Stimulated activated CD4-positive, alpha-beta T cell treated with anti-CD3 and anti-CD28 coated beads, TNF-alpha, amount 100 ng/mL, for 48 hours (primary cell): ENCODE measurements around the gene METTL8.
"Not testable (repeated sequence)": the region's sequence is repeated elsewhere in the genome, so short reads cannot be mapped to it uniquely, and the experiment has no call there.

ENCODE experiments used
- DNase-seq, 3 donors: peaks; one replicate each; pipeline ENCODE4 v3.0.0-alpha.2; 2020; ENCODE audit warnings: low read depth in 3 of 3

METTL8 gene

DNA sequence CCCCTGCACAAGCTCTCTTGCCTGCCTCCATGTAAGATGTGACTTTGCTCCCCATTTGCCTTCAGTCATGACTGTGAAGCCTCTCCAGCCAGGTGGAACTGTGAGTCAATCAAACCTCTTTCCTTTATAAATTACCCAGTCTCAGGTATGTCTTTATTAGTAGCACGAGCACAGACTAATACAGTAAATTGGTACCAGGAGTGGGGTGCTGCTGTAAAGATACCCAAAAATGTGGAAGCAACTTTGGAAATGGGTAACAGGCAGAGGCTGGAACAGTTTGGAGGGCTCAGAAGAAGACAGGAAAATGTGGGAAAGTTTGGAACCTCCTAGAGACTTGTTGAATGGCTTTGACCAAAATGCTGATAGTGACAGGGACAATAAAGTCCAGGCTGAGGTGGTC, 122.2 kb downstream of the METTL8 start:
- DNase-seq, result not testable (repeated sequence)

DNA sequence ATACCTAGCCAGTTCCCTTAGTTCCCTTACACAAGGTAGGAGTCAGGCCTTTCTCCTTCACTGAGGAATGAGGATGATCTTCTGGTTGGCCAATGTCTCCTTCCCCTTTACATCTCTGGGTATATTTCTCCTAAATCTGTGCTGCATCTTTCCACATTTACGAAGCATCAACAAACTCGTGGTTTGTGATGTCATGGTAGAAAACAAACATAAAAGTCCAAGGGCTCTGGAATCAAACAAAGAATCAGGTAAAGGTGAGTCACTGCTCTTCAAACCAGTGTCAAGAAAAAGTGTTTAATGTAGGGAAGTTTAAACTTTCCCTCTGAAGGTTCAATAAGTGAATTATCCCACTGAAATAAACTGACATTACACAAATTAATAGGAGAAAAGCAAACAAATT, 122.9 kb downstream of the METTL8 start:
- DNase-seq, result no peak

DNA sequence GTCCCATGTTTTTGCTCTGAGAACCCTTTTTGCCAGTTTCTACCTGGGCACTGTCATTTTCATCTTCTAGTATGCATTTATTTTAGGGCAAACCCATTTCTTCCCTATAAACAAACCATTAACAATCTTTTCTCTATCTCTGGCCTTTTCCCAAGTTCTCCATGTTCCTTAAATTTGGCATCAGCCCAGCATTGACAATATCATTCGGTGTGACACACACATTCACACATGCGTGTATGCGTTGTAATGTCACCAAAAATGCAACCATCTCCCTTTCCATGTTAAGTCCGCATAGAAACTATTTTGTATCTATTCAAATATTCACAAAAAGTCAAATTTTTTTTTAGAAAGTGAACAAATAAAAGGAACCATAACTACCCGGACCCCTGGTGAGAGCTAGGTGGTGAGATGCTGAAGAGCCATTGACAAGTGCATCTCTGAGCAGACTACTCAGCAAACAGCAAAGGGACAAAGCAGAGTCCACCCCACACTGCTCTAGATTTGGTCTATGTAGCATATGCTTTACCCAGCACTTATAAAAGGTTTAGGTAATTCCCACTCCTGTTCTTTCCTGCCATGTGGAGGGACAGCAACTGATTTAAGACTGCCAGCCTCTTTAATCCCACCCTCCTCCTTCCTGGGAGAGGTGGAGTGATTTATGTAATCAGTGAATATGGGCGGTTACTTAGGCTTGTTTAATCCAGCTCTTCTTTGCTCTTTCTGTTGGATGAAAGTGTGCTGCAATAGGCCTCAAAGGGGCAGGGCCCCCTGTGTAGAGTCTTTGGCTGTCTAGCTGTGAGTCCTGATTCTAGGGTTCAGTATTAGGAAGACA, 124.1 kb downstream of the METTL8 start:
- no peak for DNase-seq

DNA sequence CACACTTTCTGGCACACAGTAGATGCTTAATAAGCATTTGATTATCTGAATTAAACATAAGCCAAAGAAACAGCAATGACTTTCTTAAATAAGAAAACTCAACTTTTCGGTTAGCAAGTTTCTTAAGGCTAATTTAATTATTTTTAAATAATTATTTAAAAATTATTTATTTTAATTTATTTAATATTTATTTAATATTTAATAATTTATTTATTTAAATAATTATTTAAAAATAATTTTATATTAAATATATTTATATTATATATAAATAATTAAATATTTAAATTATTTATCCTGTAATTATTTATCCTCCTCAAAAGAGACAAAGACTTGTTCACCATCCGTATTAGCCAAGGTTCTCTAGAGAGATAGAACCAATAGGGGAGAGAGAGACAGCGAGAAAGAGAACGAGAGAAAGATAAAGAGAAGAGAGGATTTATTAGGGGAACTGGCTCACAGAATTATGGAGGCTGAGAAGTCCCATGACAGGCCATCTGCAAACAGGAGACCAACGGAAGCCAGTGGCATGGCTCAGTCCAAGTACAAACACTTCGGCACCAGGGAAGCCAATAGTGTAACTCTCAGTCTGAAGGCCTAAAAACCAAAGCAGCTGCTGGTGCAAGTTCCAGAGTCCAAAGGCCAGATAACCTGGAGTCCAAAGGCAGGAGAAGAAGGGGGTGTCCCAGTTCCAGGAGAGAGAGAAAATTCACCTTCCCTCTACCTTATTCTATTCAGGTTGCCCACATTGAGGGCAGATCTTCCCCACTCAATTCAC, 125.3 kb downstream of the METTL8 start:
- DNase-seq, result no peak

DNA sequence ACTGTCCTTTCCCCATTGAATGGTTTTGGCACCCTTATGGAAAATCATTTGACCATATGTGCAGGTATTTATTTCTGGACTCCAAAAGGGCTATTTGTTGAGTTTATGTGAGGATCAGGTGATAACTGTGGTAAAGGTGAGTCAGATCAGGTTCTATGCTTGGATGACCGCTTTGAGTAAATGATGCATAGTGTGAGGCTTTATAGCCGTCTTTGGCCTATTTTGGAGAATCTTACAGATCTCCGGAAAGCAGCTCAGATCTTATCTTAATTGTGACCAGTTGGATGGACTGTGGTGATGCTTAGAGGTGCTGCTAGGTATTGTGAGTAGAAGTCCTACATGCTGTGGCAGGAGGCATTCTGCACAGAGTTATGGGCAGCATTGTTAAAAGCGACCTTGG, 126.2 kb downstream of the METTL8 start:
- DNase-seq, result no peak

DNA sequence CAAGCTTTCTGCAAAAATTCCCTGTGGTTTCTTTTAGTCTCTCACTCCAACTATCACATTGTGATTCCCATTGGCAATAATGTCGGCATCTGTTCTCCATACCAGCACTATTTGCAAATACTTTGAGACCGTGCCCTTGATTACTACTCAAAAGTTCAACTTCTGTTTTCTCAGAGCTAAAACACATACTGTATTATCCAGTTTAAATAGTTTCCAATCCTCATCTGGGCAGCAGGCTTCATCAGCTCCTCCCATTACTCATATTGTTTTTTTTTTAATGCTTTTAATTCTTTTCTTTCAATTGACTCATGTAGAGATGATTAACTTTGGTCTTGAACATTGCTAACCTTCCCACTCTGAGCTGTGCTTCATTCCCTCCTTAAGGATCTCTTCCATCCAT, 135.8 kb downstream of the METTL8 start:
- DNase-seq, result no peak

DNA sequence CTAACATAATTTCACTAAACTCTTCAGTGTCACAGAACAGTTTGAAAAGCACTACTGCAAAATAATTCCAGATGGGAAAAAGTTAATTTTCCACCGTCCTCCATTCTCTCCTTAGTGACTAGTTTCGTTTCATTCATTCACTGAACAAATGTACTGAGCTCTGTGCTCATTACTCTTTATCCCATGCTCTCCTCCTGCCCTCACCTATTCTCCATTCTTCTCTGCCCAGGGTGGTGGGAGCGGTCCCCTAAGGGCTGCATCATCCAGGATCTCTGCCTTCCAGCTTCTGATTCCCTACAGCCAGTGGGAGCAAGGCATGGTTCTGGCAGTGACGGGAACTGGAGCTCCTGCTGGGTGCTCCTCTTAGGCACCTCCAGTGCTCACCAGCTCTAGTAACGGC, 139.2 kb downstream of the METTL8 start:
- DNase-seq, result no peak

DNA sequence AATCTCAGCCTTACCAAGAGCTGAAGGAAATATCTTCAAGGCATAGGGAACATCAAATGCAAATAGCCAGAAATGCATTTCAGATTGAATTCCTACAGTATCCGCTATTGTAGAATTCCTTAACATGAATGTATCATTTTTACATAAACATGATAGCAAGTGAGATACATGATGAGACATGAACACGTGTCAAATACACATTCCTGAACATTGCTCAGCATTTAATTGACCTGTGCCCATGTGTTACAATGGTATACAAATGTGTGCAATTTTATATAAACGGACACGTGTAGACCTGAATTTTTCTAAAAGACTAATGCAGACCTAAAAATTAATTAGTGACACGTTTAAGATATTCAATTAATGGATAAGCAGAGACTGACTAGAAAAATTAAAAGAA, 140.1 kb downstream of the METTL8 start:
- no peak for DNase-seq

DNA sequence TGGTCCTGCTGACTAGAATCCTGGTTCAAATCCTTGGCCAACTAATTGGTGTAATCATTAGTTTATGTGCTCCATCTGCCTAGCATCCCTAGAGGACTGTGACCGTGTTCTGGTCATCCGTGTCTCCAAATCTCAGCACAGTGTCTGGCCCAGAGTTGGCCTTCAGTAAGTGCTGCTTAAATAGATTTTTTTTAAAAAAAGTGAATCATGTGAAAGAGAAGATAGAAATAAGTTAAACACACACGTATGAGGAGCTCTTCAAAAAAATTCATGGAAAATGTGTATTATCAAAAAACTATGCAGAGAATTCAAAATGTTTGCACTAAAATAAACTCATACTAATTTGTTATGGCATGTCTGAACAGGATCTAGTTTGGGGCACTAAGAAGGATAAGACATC, 143.8 kb downstream of the METTL8 start:
- no peak for DNase-seq

DNA sequence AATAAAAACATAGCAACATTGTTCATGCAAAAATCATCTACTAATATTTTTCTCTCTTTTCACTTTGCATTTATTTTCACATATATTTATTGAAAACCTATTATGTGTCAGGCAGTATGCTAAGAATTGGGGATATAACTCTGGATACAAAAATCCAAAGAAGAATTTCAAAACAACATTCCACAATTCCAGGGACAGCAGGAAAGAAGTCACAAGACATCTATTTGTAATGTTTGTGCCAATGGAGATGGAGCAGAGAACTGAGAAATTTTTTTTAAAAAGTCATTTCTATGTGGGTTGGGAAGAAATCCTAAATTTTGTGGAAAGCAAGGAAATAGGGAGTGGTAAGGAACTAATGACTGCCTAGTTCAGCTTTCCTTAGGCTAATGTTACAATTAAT, 144.5 kb downstream of the METTL8 start:
- no peak for DNase-seq

DNA sequence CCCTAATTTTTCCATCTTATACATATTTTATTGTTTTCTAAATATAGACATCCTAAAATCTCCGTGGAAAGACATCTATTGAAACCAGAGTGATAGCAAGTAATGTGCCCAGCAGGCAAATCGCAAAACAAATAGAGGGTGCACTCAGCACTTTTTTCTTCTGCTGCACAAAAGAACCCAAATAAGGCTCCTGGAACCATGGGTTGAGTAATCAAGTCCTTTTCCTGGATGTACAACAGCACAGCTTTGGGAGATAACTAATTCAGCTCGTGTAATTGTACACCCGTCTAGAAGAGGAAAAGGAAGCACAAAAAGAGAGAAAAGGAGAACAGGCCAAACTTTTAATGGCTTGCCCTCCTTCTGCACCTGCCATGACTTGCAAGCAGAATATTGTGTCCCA, 146.2 kb downstream of the METTL8 start:
- no peak for DNase-seq

DNA sequence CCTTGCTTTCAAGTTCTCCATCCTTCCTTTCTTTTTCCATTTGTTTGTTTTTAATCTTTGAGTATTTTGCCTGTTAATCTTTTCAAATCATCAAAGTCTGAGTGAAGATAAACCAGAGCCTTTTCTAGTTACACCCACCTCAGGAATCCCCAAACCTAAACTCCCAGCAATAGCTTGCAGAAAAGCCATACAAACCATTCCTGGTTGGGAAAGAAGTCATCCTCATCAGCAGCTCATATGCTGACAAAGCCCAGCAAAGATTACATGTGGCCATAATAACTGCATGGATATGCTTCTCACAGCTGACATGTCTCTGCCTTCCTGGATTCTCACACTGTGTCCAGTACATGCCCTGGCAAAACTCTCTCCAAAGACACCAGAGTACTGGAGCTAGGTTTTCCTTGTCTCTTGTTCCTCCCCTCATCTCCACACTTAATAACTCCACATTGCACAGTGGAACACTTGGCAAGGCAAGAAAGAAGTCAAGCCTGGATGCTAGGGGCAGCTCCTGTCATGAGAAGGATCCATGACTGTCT, 146.7 kb downstream of the METTL8 start:
- DNase-seq, result no peak

DNA sequence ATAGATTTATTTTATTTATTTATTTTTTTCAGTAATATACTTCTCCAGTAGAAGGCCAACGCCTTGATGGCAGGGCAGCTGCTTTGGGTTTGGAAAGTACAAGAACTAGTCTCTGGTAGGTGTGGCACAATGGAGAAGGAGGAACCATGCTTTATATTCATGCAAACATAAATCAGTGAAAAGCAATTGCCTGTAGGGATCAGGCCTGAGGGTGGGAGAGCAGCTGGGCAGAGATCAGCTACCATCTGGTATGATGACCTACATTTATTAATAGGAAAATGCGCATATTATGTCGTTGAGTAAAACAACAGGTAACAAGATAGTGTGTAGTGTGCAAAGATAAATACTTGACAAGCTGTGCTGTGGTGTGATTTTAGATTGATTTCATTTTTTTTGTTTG, 152.7 kb downstream of the METTL8 start:
- no peak for DNase-seq

DNA sequence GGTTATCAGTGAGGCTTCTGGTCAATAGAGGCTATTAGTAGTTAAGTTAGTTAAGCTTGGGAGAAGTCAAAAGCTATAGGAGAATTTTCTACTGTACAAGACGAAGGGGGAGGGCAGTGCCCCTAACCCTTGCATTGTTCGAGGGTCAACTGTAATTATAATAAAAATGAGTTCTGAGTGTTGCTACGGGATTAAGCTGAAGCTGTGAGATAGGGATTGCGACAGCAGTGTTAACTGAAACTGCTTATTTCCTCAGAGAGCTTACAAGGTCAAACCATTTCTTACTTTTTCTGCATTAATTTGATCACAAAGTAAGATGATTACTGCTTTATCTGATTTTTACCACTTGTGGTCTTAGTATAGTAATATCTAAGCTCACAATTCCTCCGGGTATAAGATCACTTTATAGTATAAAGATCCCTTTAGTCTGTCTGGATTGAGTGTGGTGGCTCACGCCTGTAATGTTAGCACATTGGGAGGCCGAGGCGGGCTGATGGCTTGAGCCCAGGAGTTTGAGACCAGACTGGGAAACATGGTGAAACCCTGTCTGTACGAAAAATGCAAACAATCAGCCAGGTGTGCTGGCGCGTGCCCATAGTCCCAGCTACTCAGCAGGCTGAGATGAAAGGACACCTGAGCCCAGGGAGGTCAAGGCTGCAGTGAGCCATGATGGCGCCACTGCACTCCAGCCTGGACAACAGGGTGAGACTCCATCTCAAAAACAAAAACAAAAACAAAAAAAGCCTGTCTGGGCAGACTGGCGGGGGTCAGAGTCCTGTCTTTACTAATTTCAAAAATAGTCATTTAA, 153.6 kb downstream of the METTL8 start:
- DNase-seq, result no peak

DNA sequence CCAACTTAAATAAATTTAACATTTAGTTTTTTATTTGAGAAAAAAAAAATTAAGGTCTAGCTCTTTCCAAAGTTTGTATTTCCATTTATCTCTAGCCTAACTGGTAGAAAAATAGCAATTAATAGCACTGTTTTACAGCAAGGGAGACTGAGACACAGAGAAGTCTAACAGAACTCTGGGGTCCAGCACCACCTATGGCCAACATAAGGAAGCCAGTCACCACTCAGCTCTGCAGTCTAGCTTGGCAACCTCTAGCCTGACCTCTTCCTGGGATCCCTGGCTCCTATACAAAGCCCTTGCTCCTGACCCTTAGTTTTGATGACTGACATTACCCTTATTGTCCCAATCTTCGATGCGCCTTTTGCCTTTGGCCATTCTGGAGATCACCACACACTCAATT, 159.0 kb downstream of the METTL8 start:
- DNase-seq, result no peak

DNA sequence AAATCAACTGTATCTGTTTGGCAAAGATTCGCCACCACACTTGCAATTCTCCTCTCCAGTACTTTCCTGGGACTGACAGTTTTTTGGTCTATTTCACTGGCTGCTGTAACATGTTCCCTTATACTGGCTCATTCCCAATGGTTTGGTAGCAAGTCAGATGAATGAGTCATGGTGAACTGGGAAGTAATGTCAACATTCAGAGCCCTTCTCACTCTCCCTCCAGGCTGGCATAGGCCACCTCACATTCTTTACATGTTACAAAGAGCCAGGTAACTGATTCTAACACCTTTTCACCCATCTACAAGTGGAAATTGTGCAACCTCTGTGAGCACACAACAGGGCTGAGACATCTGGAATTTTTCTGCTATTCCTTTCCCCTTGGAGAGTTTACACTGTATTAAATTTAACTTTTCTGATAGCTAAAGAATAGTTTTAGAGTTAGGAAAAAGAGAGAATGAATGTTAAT, 161.8 kb downstream of the METTL8 start:
- no peak for DNase-seq

DNA sequence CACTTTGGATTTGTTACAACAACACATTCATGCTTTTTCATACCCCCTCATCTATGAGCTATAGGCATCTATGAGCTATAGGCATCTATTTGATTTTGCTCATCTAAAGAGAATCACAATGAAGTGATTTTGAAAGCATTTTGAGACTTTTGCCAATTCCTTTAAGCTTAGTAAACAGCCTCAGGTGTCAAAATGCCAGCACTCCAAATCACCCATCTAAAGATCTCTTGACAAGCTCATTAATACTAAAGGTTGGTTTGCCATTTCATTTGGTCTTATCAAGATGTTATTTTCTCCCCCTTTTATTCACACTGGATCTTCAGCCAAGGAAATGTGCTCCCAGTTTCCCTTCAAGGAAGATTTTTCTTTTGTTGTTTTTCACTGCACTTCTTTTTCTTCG, 162.4 kb downstream of the METTL8 start:
- no peak for DNase-seq

DNA sequence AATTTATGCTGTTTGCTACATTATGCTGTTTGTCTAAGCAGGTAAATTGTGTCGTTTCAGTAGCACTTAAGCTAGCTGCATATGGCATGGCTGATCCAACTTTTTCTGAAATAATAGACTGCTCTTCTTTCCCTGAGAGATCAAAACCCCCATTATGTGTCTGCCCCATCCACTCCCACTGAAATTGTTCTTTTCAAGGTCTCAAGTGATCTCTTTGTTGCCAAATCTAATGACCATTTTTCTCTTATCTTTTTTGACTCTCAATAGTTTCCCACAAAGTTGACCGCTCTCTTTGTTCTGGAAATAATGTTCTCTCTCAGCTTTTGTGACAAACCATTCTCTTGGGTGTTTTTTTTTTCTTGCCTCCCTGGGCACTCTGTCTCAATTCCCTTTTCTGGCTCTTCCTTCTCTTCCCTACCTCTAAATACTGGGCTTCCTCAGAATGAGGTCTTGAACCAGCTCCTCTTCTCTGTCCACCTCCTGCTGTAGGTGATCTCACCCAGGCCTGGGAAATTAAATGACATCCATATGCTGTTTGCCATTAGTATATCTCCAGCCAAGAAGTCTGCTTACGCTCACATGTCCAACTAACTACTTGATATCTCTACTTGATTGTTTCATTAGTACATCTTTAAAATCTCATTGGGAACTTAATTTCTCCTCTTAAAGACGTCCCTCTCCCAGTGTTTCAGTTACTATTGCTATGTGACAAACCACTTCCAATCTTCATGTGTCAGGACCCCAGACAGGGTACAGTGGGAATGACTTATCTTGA, 165.7 kb downstream of the METTL8 start:
- no peak for DNase-seq
